H1 (cell line): ENCODE measurements around the gene FAM171A1. TPM values are rescaled to one million over a fixed set of nuclear protein-coding genes. Genes with fewer than 3 reads are reported as not detected.

Experiments
- CTCF ChIA-PET: fragments of 300-600 bp; sonication (Branson Sonifier 250); formaldehyde crosslinking; loops from one replicate; lab custom pipeline; 2021; ENCODE audit not compliant: partially characterized antibody; lab: Charles Lee
- POLR2A ChIA-PET: fragments of 300-600 bp; sonication (Branson Sonifier 250); formaldehyde crosslinking; loops from one replicate; lab custom pipeline; 2021; ENCODE audit warnings: inconsistent platforms; ENCODE audit not compliant: partially characterized antibody; lab: Charles Lee
- DNase-seq, 2 experiments: peaks; one replicate each; pipeline versions ENCODE4 v3.0.0 to v3.0.0-alpha.2; 2010 to 2022; ENCODE audit warnings: low spot score in 2 of 2, low read depth in 1 of 2, mixed read lengths in 1 of 2
- FAIRE-seq: peaks from 2 replicates; lab custom pipeline; 2011; peaks lifted over from hg19 to GRCh38; lab: Jason Lieb, UNC
- H2AFZ ChIP-seq: 2 replicates; pipeline ENCODE4 v1.8.1; 2012; ENCODE audit warnings: low read length, inconsistent platforms
- H2AK5ac ChIP-seq: 2 replicates; pipeline ENCODE4 v1.6.1; 2013; ENCODE audit warnings: low read depth, low read length
- H2BK120ac ChIP-seq: replicated peaks from 2 replicates; pipeline ENCODE3; 2013; ENCODE audit warnings: low read depth, low read length, inconsistent platforms
- H2BK12ac ChIP-seq: 2 replicates; pipeline ENCODE4 v1.6.1; 2013; ENCODE audit warnings: low read depth, low read length
- H2BK15ac ChIP-seq: 2 replicates; pipeline ENCODE4 v1.6.1; 2013; ENCODE audit warnings: low read length
- H2BK20ac ChIP-seq: 2 replicates; pipeline ENCODE4 v1.6.1; 2013; ENCODE audit warnings: low read length
- H2BK5ac ChIP-seq: 2 replicates; pipeline ENCODE4 v1.6.1; 2013; ENCODE audit warnings: low read depth, low read length
- H3K14ac ChIP-seq: 2 replicates; pipeline ENCODE4 v1.6.1; 2013; ENCODE audit warnings: inconsistent platforms; ENCODE audit not compliant: insufficient read length
- H3K18ac ChIP-seq: 2 replicates; pipeline ENCODE4 v1.6.1; 2013; ENCODE audit warnings: low read length; ENCODE audit errors: extremely low read depth
- H3K23ac ChIP-seq: 2 replicates; pipeline ENCODE4 v1.6.1; 2013; ENCODE audit warnings: inconsistent platforms; ENCODE audit not compliant: insufficient read length
- H3K23me2 ChIP-seq: 2 replicates; pipeline ENCODE4 v1.6.1; 2013; ENCODE audit warnings: low read depth, low read length
- H3K27ac ChIP-seq: 2 replicates; pipeline ENCODE4 v1.6.1; 2011; ENCODE audit warnings: low read depth, low read length, inconsistent platforms
- H3K27me3 ChIP-seq, 4 experiments: replicated peaks in 1 of 4; 1 replicate in 1 of 4; 2 replicates in 3 of 4; pipeline versions ENCODE4 v1.6.1 to v1.8.1; 2011 to 2013; ENCODE audit warnings: low read length in 3 of 4, mild to moderate bottlenecking in 3 of 4, inconsistent platforms in 2 of 4, mixed read lengths in 2 of 4, moderate library complexity in 1 of 4; ENCODE audit not compliant: control insufficient read depth in 3 of 4, insufficient read depth in 3 of 4; ENCODE audit errors: extremely low read depth in 1 of 4
- H3K36me3 ChIP-seq, 4 experiments: 2 replicates each; pipeline versions ENCODE4 v1.6.1 to v1.8.1; 2011 to 2013; ENCODE audit warnings: mild to moderate bottlenecking in 4 of 4, low read length in 3 of 4, moderate library complexity in 2 of 4, control low read depth in 1 of 4, inconsistent platforms in 1 of 4; ENCODE audit not compliant: insufficient read depth in 4 of 4, control insufficient read depth in 2 of 4
- H3K4ac ChIP-seq: replicated peaks from 2 replicates; pipeline ENCODE3; 2013; ENCODE audit warnings: low read length, low read depth, mixed read lengths, inconsistent platforms; ENCODE audit not compliant: insufficient read length
- H3K4me1 ChIP-seq, 4 experiments: replicated peaks in 1 of 4; 1 replicate in 1 of 4; 2 replicates in 3 of 4; pipeline versions ENCODE4 v1.6.1 to v1.8.1; 2011 to 2013; ENCODE audit warnings: low read length in 3 of 4, inconsistent platforms in 2 of 4, mixed read lengths in 1 of 4; ENCODE audit not compliant: insufficient read depth in 4 of 4, control insufficient read depth in 3 of 4
- H3K4me2 ChIP-seq, 2 experiments: 2 replicates each; pipeline versions ENCODE4 v1.6.1 to v1.8.1; 2011 to 2013; ENCODE audit warnings: low read depth in 2 of 2, low read length in 2 of 2, control low read depth in 1 of 2, inconsistent platforms in 1 of 2, mild to moderate bottlenecking in 1 of 2; ENCODE audit not compliant: insufficient read depth in 1 of 2
- H3K4me3 ChIP-seq, 4 experiments: fragments of 200-600, 300-600 bp in 1 of 4; sonication (generic), shearing (Covaris generic), sonication (Bioruptor Twin) in 1 of 4; 2 replicates each; pipeline versions ENCODE4 v1.5.1 to v1.8.1; 2011 to 2016; ENCODE audit warnings: low read length in 4 of 4, low read depth in 3 of 4, control low read depth in 2 of 4, inconsistent platforms in 2 of 4, mild to moderate bottlenecking in 2 of 4, mixed read lengths in 1 of 4, moderate library complexity in 1 of 4; ENCODE audit not compliant: insufficient read depth in 2 of 4; ENCODE audit errors: extremely low read depth in 1 of 4
- H3K56ac ChIP-seq: replicated peaks from 2 replicates; pipeline ENCODE3; 2013; ENCODE audit warnings: low read depth, mild to moderate bottlenecking, mixed read lengths, low read length, inconsistent platforms; ENCODE audit not compliant: insufficient read length
- H3K79me1 ChIP-seq: 2 replicates; pipeline ENCODE4 v1.6.1; 2013; ENCODE audit warnings: low read depth, low read length, control low read depth
- H3K79me2 ChIP-seq, 2 experiments: 2 replicates each; pipeline versions ENCODE4 v1.6.1 to v1.8.1; 2012 to 2013; ENCODE audit warnings: low read length in 2 of 2, mild to moderate bottlenecking in 2 of 2, inconsistent platforms in 1 of 2; ENCODE audit not compliant: insufficient read depth in 2 of 2, control insufficient read depth in 1 of 2
- H3K9ac ChIP-seq, 4 experiments: replicated peaks in 1 of 4; 1 replicate in 1 of 4; 2 replicates in 3 of 4; pipeline versions ENCODE4 v1.6.1 to v1.8.1; 2011 to 2013; ENCODE audit warnings: low read depth in 3 of 4, low read length in 3 of 4, control low read depth in 2 of 4, mild to moderate bottlenecking in 2 of 4, moderate library complexity in 2 of 4, inconsistent platforms in 1 of 4; ENCODE audit errors: extremely low read depth in 1 of 4
- H3K9me3 ChIP-seq, 2 experiments: 2 replicates each; pipeline versions ENCODE4 v1.6.1 to v1.8.1; 2012 to 2013; ENCODE audit warnings: mild to moderate bottlenecking in 2 of 2, moderate library complexity in 2 of 2, control low read depth in 1 of 2, inconsistent platforms in 1 of 2, low read depth in 1 of 2, low read length in 1 of 2, mixed read lengths in 1 of 2; ENCODE audit not compliant: insufficient read depth in 2 of 2
- H4K20me1 ChIP-seq, 2 experiments: replicated peaks in 1 of 2; 2 replicates each; pipeline versions ENCODE3 to v1.8.1; 2011 to 2013; ENCODE audit warnings: inconsistent platforms in 2 of 2, low read length in 2 of 2, mild to moderate bottlenecking in 1 of 2; ENCODE audit not compliant: insufficient read depth in 2 of 2, control insufficient read depth in 1 of 2
- H4K5ac ChIP-seq: 2 replicates; pipeline ENCODE4 v1.6.1; 2013; ENCODE audit warnings: low read length, low read depth, mixed read lengths, inconsistent platforms; ENCODE audit not compliant: insufficient read length
- H4K8ac ChIP-seq: 2 replicates; pipeline ENCODE4 v1.8.0; 2013; ENCODE audit warnings: mild to moderate bottlenecking, moderate library complexity, low read length, inconsistent platforms; ENCODE audit not compliant: insufficient read depth; ENCODE audit errors: extremely low read depth
- H4K91ac ChIP-seq: replicated peaks from 2 replicates; pipeline ENCODE3; 2013; ENCODE audit warnings: low read length, mixed read lengths, inconsistent platforms; ENCODE audit not compliant: insufficient read length
- EP300 ChIP-seq, 2 experiments: IDR thresholded peaks; 1 replicate in 1 of 2; 2 replicates in 1 of 2; pipeline ENCODE4 v1.6.1; 2011 to 2012; ENCODE audit warnings: low read depth in 2 of 2, low read length in 2 of 2, mild to moderate bottlenecking in 2 of 2, borderline replicate concordance in 1 of 2, inconsistent platforms in 1 of 2, moderate library complexity in 1 of 2
- RAD21 ChIP-seq, 2 experiments: IDR thresholded peaks in 1 of 2; conservative IDR thresholded peaks in 1 of 2; 2 replicates each; pipeline ENCODE4 v1.6.1; 2011; ENCODE audit warnings: low read depth in 2 of 2, low read length in 2 of 2, improper control_type of control experiment in 1 of 2, inconsistent platforms in 1 of 2, mild to moderate bottlenecking in 1 of 2, moderate library complexity in 1 of 2
- WGBS, 2 experiments: shearing (Covaris generic) in 1 of 2; methylation state at CpG; one replicate each; pipeline versions ENCODE4 v1.1.6 to v1.1.7; 2013 to 2015; ENCODE audit warnings: low lambda C conversion rate in 2 of 2, mixed read lengths in 2 of 2, inconsistent platforms in 1 of 2, low coverage in 1 of 2, missing lambda C conversion rate in 1 of 2; ENCODE audit not compliant: insufficient replicate concordance in 2 of 2, insufficient coverage in 1 of 2, insufficient read length in 1 of 2; ENCODE audit errors: extremely low coverage in 1 of 2, missing lambda C conversion rate in 1 of 2; 5-methylcytosine and 5-hydroxymethylcytosine counted together
- polyA plus RNA-seq, 7 experiments: library from polyadenylated mRNA; depleted of rRNA in 3 of 7; stranded (reverse) in 5 of 7; unstranded in 2 of 7; fragments of >200 nt in 5 of 7; fragments of 200-250 nt in 2 of 7; gene quantifications; 1 replicate in 5 of 7; 2 replicates in 1 of 7; 4 replicates in 1 of 7; pipeline versions ENCODE4 v1.2.1 to v1.2.3, GENCODE V29; 2011 to 2013; ENCODE audit warnings: missing spikeins in 2 of 7, mixed read lengths in 2 of 7
- total RNA-seq: library from RNA; stranded (reverse); fragmentation: NEBNext Ultra II Directional; extraction: Animal tissue kit (Norgen Biotek cat#: 25700); gene quantifications from 2 replicates; pipeline ENCODE4 v1.2.1, GENCODE V29; 2021

Gene FAM171A1
- total and polyA plus RNA-seq, 2 of the 8 experiments (the other 6 are each of a cell fraction or from before 2014, with no cell fraction given) = 26.6 to 42.1 TPM

- no peaks in the 10 kb centered on the region for H3K9me3 ChIP-seq
- no peak overlapping the region for H3K14ac ChIP-seq
- H3K27ac ChIP-seq = no peak overlapping the region
- no peaks in the 10 kb centered on the region for H3K79me2 ChIP-seq
- H2AFZ ChIP-seq = no peak overlapping the region
- no peak overlapping the region for H2BK5ac ChIP-seq
- H3K36me3 ChIP-seq = no peaks in the 10 kb centered on the region
- no peak overlapping the region for H3K56ac ChIP-seq
- H4K5ac ChIP-seq = no peak overlapping the region
- H4K8ac ChIP-seq = no peak overlapping the region; the same call in 1 of the 2 replicates
- no peak overlapping the region for H3K9ac ChIP-seq
- ChIA-PET POLR2A (interaction anchor here (1.0 to 1.2 kb wide), 2 partner anchors 85 to 113 kb away, joined by 4 read pairs; partner anchors contain the start of gene NMT2), CTCF (interaction anchor here (0.6 to 2.4 kb wide), 12 partner anchors 7 to 74 kb away, joined by 3 to 10 read pairs (median 3); no protein-coding TSS in a partner anchor)
- H3K4me2 ChIP-seq = peak overlapping the region; percentile 1 to 50; a peak in 2 of 4 replicates
- H3K4me3 ChIP-seq = peak overlapping the region in 1 of 4 experiments; percentile 10; a peak in 2 of 8 replicates
- 76% methylated on average over 16 of the region's 16 CpGs; no CpG with 5 or more reads in 1 of the 2 experiments for WGBS, 2 experiments
- H4K91ac ChIP-seq = no peak overlapping the region
- peaks cover 0 to 4% of the 10 kb centered on the region in 2 experiments for H4K20me1 ChIP-seq
- no peak overlapping the region for H3K4ac ChIP-seq
- no peak overlapping the region for H2BK15ac ChIP-seq
- DNase-seq = no peak
- H3K18ac ChIP-seq = no peak overlapping the region
- H3K79me1 ChIP-seq = no peaks in the 10 kb centered on the region
- H2AK5ac ChIP-seq = no peak overlapping the region
- no peak overlapping the region for H3K23ac ChIP-seq
- no peak for TF ChIP-seq EP300 (IDR thresholded peaks at IDR 0.05; ENCODE audit: borderline replicate concordance in 1 of 2, low read depth in 2 of 2, low read length in 2 of 2)
- TF ChIP-seq RAD21 (IDR thresholded peaks at IDR 0.05 in 1 of 2, conservative IDR thresholded peaks at IDR 0.05 in 1 of 2; ENCODE audit: low read depth in 2 of 2, low read length in 2 of 2) = 0 out of 4 replicates have a peak, but pooled peaks of 1 of the 2 experiments have one; percentile 3
- H2BK12ac ChIP-seq = no peak overlapping the region
- H2BK20ac ChIP-seq = no peak overlapping the region
- no peaks in the 10 kb centered on the region for H3K23me2 ChIP-seq
- H3K27me3 ChIP-seq = no peaks in the 10 kb centered on the region
- peaks cover 8 to 15% (median 12%) of the 10 kb centered on the region in 4 experiments for H3K4me1 ChIP-seq
- H2BK120ac ChIP-seq = no peak overlapping the region
- FAIRE-seq = no peak
These were observed 116.9 kb downstream of the FAM171A1 start for GRCh38 chr10:15253951-15254807.
